Fibroblast of peridontal ligament (primary cell): ENCODE measurements around the gene PRM3.

ENCODE experiments used
- DNase-seq: peaks from one replicate; pipeline ENCODE4 v3.0.0-alpha.2; 2010; ENCODE audit errors: extremely low read depth

PRM3 gene

DNA sequence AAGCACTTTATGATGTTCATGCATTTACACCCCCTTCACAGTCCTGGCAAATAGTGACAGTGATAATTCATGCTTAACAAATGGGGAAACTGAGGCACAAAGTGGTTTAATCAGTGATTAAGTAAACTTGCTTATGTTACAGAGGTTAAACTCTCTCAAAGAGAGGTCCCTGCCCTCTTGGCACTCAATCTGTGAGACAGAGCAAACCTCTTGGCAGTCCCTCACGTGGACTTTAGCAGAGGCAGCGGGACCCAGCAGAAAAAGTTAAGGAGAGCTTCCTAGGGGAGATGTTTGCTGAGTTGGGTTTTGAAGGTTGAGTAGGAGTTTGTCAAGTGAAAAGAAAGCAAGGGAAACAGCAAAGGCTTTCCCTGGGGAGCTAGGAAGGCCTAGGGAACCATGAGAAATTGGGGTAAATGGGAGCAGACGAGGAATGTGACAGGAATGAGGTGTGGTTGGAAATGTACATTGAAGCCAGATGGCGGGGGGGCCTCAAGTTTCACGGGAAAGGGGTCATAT is 28.1 kb downstream of the PRM3 start:
- DNase-seq: no peak

DNA sequence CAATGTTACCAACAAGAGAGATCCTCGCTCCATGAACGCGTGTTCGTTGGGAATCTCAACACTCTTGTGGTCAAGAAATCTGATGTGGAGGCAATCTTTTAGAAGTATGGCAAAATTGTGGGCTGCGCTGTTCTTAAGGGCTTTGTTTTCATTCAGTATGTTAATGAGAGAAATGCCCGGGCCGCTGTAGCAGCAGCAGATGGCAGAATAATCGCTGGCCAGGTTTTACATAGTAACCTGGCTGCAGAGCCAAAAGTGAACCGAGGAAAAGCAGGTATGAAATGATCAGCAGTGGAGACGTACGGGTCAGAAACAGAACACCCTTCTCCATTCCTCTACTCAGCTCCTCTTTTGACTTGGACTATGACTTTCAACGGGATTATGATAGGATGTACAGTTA is 30.8 kb downstream of the PRM3 start:
- no peak for DNase-seq

GRCh38 chr16:11241480-11242204 is 31.8 kb downstream of the PRM3 start:
- no peak for DNase-seq

GRCh38 chr16:11240636-11241473 is 32.6 kb downstream of the PRM3 start:
- DNase-seq: no peak

DNA sequence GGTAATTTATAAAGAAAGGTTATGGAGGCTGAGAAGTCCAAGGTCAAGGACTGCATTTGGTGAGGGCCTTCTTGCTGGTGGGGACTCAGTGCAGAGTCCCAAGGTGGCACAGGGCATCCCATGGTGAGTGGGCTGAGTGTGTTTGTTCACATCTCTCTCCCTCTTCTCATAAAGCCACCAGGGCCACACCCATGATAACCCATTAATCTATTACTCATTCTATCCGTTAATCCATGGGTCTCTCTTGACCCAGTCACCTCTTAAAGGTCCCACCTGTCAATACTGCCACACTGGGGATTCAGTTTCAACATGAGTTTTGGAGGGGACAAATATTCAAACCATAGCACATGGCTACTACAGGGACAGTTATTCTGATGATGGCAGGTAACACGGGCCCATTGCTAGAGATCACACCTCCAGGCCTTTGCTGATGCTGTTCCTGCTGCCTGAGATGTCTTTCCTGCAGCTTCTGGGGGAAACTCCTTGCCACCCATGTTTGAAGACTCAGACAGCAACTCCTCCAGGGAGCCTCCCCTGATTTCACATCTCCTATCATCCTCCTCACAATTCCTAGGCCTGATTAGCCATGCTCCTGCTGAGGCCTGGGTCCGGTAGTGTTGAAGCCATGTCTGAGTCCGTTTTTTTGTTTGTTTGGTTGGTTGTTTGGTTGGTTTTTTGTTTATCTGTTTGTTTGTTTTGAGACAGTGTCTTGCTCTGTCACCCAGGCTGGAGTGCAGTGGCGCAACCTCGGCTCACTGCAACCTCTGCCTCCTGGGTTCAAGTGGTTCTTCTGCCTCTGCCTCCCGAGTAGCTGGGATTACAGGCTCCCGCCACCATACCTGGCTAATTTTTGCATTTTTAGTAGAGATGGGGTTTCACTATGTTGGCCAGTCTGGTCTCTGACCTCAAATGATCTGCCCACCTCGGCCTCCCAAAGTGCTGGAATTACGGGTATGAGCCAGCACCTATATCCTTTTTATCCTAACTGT is 33.5 kb downstream of the PRM3 start:
- DNase-seq: no peak

DNA sequence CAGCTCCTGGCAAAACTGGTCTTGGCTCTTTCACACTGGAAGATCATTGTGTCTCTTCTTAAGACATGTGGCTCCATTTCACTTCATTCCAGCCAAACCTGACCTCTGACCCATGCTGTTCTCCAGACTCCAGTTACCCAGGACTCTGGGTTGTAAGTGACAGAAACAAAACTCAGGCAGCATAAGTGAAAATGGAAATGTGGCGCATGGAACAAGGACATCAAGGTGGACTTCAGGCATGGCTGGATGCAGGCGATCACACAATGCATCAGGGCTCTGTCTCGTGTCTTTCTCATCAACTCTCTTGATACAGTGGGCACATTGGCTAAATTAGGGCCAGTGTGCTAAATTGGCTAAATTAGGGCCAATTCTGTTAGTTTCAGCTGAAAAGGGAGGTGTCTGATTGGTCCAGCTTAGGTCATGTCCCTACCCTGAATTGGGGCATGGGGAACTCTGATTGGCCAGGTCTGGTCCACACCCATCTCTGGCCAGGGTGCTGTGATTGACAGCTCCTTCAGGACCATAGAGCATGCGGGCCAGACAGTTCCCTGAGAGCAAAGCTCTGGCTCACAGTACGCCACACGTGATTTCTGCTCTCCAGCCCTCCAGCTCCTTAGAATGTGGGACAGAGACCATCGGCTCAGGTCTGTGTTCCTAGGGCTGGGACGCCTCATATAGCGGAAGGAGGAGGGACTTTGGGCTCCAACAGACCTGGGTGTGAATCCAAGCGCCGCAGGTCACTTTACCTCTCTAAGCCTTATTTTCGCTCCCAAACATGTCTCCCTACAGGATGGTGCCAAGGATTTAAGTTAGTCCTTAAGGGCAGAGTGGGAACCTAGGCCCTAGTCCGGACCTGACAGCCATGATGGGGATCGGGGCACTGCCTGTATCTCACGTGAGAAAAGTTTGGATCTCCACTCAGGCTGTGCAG is 34.9 kb downstream of the PRM3 start:
- no peak for DNase-seq

- DNase-seq: no peak
These were observed 36.8 kb downstream of the PRM3 start for GRCh38 chr16:11236461-11237254.

DNA sequence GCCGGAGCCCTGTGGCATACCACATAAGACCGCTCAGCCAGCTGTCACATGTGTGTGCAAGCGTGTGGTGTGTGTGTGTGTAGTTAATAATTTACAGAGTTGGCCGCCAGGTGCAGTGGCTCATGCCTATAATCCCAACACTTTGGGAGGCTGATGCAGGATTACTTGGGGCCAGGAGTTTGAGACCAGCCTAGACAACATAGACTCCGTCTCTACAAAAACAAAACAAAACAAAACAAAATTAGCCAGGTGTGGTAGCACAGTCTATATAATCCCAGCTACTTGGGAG is 37.8 kb downstream of the PRM3 start:
- no peak for DNase-seq

DNA sequence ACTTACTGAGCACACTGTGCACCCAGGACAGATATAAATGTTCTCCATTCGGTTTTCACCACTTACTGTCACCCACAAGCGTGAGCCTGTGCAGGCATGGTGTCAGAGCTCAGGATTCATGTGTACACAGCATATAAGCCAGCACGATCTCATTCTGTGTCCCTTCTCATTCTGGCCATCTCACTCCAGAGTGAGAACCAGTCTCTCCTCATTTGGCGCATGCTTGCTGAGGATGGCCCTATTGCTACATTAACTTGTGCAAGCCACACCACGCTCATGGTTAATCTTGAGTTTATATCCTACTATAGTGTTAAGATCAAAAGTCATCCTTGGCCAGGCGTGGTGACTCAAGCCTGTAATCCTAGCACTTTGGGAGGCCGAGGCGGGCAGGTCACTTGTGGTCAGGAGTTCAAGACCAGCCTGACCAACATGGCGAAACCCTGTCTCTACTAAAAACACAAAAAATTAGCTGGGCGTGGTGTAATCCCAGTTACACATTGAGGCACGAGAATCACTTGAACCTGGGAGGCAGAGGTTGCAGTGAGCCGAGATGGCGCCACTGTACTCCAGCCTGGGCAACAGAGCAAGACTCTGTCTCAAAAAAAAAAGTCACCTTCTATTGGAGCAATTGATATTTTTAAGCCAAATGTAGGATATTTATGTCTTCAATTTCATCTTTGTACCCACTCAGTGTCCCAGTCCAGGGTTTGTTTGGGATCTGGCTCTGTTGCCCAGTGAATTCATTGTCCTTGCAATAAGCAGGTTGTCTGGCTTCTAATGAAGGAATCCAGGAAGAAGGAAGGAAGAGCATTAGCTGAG is 38.3 kb downstream of the PRM3 start:
- no peak for DNase-seq

DNA sequence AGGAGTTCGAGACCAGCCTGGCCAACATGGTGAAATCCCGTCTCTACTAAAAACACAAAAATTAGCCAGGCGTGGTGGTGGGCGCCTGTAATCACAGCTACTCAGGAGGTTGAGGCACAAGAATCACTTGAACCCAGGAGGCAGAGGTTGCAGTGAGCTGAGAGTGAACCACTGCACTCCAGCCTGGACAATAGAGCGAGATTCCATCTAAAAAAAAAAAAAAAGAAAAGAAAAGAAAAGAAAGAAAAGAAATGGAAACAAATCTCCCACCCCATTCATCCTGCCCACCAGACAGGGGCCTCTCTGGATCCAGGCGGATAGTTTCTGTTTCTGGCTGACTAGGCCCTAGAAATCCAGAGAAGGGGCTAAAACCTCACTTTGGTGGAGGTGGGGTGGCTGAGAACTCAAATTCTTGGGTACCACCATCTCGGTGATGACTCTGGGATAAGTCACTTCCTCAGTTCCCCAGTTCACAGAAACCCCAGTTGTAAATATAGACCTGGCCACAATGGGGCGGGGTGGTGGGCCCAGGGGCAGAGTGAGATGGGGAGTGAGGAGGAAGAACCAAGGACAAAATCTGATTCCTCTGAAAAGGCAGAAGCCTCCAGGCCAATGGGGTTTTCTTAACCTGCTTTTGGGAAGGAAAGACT is 39.6 kb downstream of the PRM3 start:
- no peak for DNase-seq

GRCh38 chr16:11232852-11233726 is 40.3 kb downstream of the PRM3 start:
- no peak for DNase-seq

GRCh38 chr16:11232302-11232851 is 41.1 kb downstream of the PRM3 start:
- DNase-seq: no peak

- DNase-seq: no peak
These were observed 42.0 kb downstream of the PRM3 start for GRCh38 chr16:11231367-11231970.

- no peak for DNase-seq
These were observed 43.5 kb downstream of the PRM3 start for GRCh38 chr16:11229906-11230305.

- no peak for DNase-seq
These were observed 44.0 kb downstream of the PRM3 start for GRCh38 chr16:11229432-11229831.

- DNase-seq: no peak
These were observed 47.5 kb downstream of the PRM3 start for GRCh38 chr16:11225677-11226549.
